Measurements from ENCODE around the gene VSTM4.

- TF ChIP-seq EZH2 (IDR thresholded peaks at IDR 0.05; ENCODE audit: insufficient read depth, poor library complexity, severe bottlenecking) (no peak), EZH2phosphoT487 (IDR thresholded peaks at IDR 0.05; ENCODE audit: insufficient read depth, low read depth) (no peak)
Observed at GRCh38 chr10:49049660-49050059, 65.7 kb downstream of the VSTM4 start.
